Measurements from ENCODE around the gene AIG1. TPM values are rescaled to one million over a fixed set of nuclear protein-coding genes. Genes with fewer than 3 reads are reported as not detected.
"Not testable (repeated sequence)": the region's sequence is repeated elsewhere in the genome, so short reads cannot be mapped to it uniquely, and the experiment has no call there.

AIG1 gene, protein sequence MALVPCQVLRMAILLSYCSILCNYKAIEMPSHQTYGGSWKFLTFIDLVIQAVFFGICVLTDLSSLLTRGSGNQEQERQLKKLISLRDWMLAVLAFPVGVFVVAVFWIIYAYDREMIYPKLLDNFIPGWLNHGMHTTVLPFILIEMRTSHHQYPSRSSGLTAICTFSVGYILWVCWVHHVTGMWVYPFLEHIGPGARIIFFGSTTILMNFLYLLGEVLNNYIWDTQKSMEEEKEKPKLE
- total RNA-seq (ENCODE audit: unreplicated experiment): 14.3 TPM
- long read RNA-seq, transcript AIG1-202 (6 exons, 1,395 nt): major isoform, 6 of 13 reads
- long read RNA-seq, partial matches to known transcripts: 1 of 13 reads
- long read RNA-seq, other reads (novel, unspliced or antisense): 4 of 13 reads

- peak within 1 kb of the TSS; percentile 86 for H3K27ac Mint-ChIP-seq (ENCODE audit: unreplicated experiment)
- H3K4me3 Mint-ChIP-seq (ENCODE audit: unreplicated experiment): peak within 1 kb of the TSS; percentile 97
- H3K36me3 Mint-ChIP-seq (ENCODE audit: unreplicated experiment): no peaks in the 10 kb centered on the region
- TF ChIP-seq, protein P1, sequence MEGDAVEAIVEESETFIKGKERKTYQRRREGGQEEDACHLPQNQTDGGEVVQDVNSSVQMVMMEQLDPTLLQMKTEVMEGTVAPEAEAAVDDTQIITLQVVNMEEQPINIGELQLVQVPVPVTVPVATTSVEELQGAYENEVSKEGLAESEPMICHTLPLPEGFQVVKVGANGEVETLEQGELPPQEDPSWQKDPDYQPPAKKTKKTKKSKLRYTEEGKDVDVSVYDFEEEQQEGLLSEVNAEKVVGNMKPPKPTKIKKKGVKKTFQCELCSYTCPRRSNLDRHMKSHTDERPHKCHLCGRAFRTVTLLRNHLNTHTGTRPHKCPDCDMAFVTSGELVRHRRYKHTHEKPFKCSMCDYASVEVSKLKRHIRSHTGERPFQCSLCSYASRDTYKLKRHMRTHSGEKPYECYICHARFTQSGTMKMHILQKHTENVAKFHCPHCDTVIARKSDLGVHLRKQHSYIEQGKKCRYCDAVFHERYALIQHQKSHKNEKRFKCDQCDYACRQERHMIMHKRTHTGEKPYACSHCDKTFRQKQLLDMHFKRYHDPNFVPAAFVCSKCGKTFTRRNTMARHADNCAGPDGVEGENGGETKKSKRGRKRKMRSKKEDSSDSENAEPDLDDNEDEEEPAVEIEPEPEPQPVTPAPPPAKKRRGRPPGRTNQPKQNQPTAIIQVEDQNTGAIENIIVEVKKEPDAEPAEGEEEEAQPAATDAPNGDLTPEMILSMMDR (IDR thresholded peaks at IDR 0.05; ENCODE audit: partially characterized antibody, unreplicated experiment): no peak
- DNase-seq: peak; percentile 65
- H3K9me3 Mint-ChIP-seq (ENCODE audit: unreplicated experiment): peaks cover 10% of the 10 kb centered on the region
- H3K27me3 Mint-ChIP-seq (ENCODE audit: unreplicated experiment): peaks cover 9% of the 10 kb centered on the region
- H3K4me1 Mint-ChIP-seq (ENCODE audit: low read depth, unreplicated experiment): no peaks in the 10 kb centered on the region
These were observed at the start of gene AIG1 for GRCh38 chr6:143060806-143061596. TSS of gene AIG1 (plus strand) at chr6:143060889. CDS start at chr6:143060926, 37 bp downstream.

- Mint-ChIP-seq H3K36me3 (ENCODE audit: unreplicated experiment) (no peaks in the 10 kb centered on the region), H3K9me3 (ENCODE audit: unreplicated experiment) (no peaks in the 10 kb centered on the region), H3K27me3 (ENCODE audit: unreplicated experiment) (no peaks in the 10 kb centered on the region), H3K27ac (ENCODE audit: unreplicated experiment) (no peak overlapping the region), H3K4me3 (ENCODE audit: unreplicated experiment) (no peak overlapping the region), H3K4me1 (ENCODE audit: low read depth, unreplicated experiment) (no peaks in the 10 kb centered on the region)
- no peak for DNase-seq
- TF ChIP-seq, protein P1 (IDR thresholded peaks at IDR 0.05; ENCODE audit: partially characterized antibody, unreplicated experiment): no peak
These were observed 45.9 kb upstream of the AIG1 start for GRCh38 chr6:143014764-143015163.

- no peaks in the 10 kb centered on the region for H3K27me3 Mint-ChIP-seq (ENCODE audit: unreplicated experiment)
- H3K27ac Mint-ChIP-seq (ENCODE audit: unreplicated experiment): no peak overlapping the region
- no peak for DNase-seq
- no peaks in the 10 kb centered on the region for H3K36me3 Mint-ChIP-seq (ENCODE audit: unreplicated experiment)
- TF ChIP-seq, protein P1 (IDR thresholded peaks at IDR 0.05; ENCODE audit: partially characterized antibody, unreplicated experiment): no peak
- no peaks in the 10 kb centered on the region for H3K4me1 Mint-ChIP-seq (ENCODE audit: low read depth, unreplicated experiment)
- H3K9me3 Mint-ChIP-seq (ENCODE audit: unreplicated experiment): no peaks in the 10 kb centered on the region
- H3K4me3 Mint-ChIP-seq (ENCODE audit: unreplicated experiment): no peak overlapping the region
These were observed 45.4 kb upstream of the AIG1 start for GRCh38 chr6:143015300-143015706.

DNA sequence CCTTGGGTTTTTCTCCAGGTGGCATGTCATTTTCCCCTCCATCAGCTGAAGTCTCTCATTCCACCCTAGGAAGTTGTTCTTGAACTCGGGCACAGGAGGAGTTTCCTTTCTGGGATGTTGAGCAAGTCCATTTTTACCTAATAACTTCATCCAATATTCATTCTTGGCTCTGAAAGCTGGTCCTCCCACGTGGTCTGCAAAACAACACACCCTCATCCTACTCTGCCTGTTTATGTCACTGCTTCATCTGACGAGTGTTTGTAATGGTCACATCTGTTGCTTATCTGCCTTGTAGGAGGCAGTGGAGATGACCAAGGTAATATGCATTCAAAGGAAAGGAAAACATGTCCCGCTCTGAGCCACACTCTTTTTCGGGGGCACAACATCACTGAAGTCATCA lies 41.7 kb upstream of the AIG1 start:
- no peak for DNase-seq
- TF ChIP-seq, protein P1 (IDR thresholded peaks at IDR 0.05; ENCODE audit: partially characterized antibody, unreplicated experiment): no peak
- Mint-ChIP-seq H3K36me3 (ENCODE audit: unreplicated experiment) (no peaks in the 10 kb centered on the region), H3K4me3 (ENCODE audit: unreplicated experiment) (no peak overlapping the region), H3K27ac (ENCODE audit: unreplicated experiment) (no peak overlapping the region), H3K9me3 (ENCODE audit: unreplicated experiment) (no peaks in the 10 kb centered on the region), H3K4me1 (ENCODE audit: low read depth, unreplicated experiment) (no peaks in the 10 kb centered on the region), H3K27me3 (ENCODE audit: unreplicated experiment) (no peaks in the 10 kb centered on the region)

DNA sequence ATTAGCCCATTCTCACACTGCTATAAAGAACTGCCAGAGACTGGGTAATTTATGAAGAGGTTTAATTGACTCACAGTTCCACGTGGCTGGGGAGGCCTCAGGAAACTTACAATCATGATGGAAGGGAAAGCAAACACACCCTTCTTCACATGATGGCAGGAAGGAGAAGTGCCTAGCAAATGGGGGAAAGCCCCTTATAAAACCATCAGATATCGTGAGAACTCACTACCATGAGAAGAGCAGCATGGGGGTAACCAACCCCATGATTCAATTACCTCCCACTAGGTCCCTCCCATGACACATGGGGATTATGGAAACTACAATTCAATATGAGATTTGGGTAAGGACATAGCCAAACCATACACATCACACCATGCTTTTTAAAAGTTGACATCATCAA lies 39.8 kb upstream of the AIG1 start:
- H3K36me3 Mint-ChIP-seq (ENCODE audit: unreplicated experiment); H3K27me3 Mint-ChIP-seq (ENCODE audit: unreplicated experiment); H3K4me3 Mint-ChIP-seq (ENCODE audit: unreplicated experiment); H3K4me1 Mint-ChIP-seq (ENCODE audit: low read depth, unreplicated experiment); H3K9me3 Mint-ChIP-seq (ENCODE audit: unreplicated experiment); DNase-seq; H3K27ac Mint-ChIP-seq (ENCODE audit: unreplicated experiment): not testable (repeated sequence)
